Measurements from ENCODE around the gene OR4D2.

The OR4D2 gene

DNA sequence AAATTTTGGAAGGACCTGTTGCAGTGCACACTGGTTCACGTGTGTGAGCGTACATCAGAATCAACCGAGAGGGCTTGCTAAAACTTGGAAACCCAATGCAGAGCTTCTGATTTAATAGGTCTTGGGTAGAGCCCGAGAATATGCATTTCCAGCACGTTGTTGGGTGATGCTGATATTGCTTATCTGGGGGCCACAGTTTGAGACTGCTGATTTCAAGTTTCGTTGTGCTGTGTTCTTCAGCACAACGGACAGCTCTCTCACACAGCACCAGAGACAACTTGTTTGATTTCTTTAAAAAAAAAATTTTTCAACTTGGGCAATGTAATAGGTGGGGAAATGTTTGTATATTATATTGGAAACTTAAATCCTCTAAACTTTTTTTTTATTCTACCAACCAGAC, 9.4 kb downstream of the OR4D2 start:
- H3K27me3 ChIP-seq (ENCODE audit: control insufficient read depth, insufficient read depth, low read length), result peaks cover 27% of the 10 kb centered on the region
- H3K9ac ChIP-seq (ENCODE audit: low read depth, low read length), result no peak overlapping the region
- H3K4me2 ChIP-seq (ENCODE audit: low read length), result no peak overlapping the region
- H3K4me1 ChIP-seq (ENCODE audit: control insufficient read depth, insufficient read depth, low read length), result no peaks in the 10 kb centered on the region
- H3K36me3 ChIP-seq (ENCODE audit: insufficient read depth, low read length), result no peaks in the 10 kb centered on the region
- no peaks in the 10 kb centered on the region for H3K9me3 ChIP-seq (replicated peaks; ENCODE audit: low read length)
- no peak overlapping the region for H3K4me3 ChIP-seq (ENCODE audit: low read length)

DNA sequence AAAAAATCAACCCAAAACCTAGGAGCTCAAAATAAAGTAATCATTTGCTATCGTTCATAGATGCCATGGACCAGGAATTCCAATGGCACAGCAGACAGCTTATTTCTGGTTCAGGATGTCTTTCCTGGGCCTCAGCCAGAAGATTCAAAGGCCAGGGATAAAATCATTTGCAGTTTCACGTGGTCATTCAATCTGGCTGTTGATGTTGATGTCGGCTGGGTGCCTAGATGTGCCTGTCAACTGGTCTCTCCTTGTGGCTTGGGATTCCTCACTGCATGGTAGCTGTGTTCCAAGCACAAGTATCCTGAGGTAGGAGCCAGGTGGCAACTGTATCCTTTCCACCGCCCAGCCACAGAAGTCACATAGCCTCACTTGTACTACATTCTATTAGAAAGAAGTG, 15.0 kb downstream of the OR4D2 start:
- Histone ChIP-seq H3K4me3 (ENCODE audit: low read length) (no peak overlapping the region), H3K4me2 (ENCODE audit: low read length) (no peak overlapping the region), H3K9me3 (replicated peaks; ENCODE audit: low read length) (no peaks in the 10 kb centered on the region), H3K9ac (ENCODE audit: low read depth, low read length) (no peak overlapping the region), H3K4me1 (ENCODE audit: control insufficient read depth, insufficient read depth, low read length) (no peaks in the 10 kb centered on the region), H3K27me3 (ENCODE audit: control insufficient read depth, insufficient read depth, low read length) (peaks cover 36% of the 10 kb centered on the region), H3K36me3 (ENCODE audit: insufficient read depth, low read length) (no peaks in the 10 kb centered on the region)

DNA sequence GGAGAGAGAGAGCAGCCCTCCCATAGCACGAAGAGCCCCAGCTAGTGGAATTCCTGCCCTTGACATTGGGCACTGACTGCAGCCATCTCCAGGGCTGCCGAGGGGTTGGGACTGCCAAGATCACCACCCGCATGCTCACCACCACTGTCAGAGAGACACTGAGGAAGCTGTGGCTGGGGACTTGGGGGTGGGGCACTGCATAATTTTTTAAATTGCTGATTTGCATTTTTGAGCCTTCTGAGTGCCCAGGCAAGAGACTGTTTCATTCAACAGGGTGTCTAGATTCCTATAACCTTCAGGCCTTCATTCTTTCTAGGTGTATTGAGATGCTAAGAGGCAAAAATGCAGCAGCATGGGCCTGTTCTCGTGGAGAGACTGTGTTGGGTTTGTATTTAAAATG, 16.7 kb downstream of the OR4D2 start:
- H3K4me2 ChIP-seq (ENCODE audit: low read length), result no peak overlapping the region
- no peak overlapping the region for H3K9ac ChIP-seq (ENCODE audit: low read depth, low read length)
- H3K4me1 ChIP-seq (ENCODE audit: control insufficient read depth, insufficient read depth, low read length), result no peaks in the 10 kb centered on the region
- no peak overlapping the region for H3K4me3 ChIP-seq (ENCODE audit: low read length)
- H3K27me3 ChIP-seq (ENCODE audit: control insufficient read depth, insufficient read depth, low read length), result peaks cover 51% of the 10 kb centered on the region
- H3K36me3 ChIP-seq (ENCODE audit: insufficient read depth, low read length), result no peaks in the 10 kb centered on the region
- H3K9me3 ChIP-seq (replicated peaks; ENCODE audit: low read length), result no peaks in the 10 kb centered on the region

DNA sequence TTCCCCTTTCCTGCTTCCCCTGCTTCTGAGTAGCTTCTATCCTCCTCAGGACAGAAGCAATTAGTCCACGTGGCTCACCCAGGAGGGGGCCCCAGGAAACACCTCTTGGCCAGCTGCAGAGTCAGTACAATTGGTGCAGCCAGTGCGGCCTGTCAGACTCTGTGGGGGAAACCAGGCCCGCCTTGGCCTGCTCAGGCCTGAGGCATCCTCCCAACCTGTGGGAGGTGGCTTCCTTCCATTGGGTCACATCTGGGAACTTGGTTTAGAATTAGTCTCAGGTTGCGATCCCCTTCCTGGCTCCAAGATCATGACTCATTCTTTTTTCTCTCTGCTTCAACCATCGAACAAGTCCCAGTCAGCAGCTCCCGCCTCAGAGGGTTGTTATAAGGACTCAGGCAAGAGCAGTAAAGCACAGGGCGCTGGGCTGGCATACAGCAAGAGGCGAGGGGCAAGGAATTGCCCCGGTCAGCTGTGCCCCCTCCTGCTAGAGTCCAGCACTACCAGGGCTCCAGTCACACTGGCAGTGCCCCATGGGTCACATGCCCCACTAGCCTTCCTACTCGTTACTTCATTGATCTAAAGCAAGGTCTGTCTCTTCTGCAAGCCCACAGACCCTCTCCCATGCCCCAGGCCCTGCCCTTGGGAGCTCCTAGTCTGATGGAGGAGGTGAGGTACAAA, 17.7 kb downstream of the OR4D2 start:
- Histone ChIP-seq H3K27me3 (ENCODE audit: control insufficient read depth, insufficient read depth, low read length) (peaks cover 51% of the 10 kb centered on the region), H3K4me1 (ENCODE audit: control insufficient read depth, insufficient read depth, low read length) (no peaks in the 10 kb centered on the region), H3K9me3 (replicated peaks; ENCODE audit: low read length) (no peaks in the 10 kb centered on the region), H3K36me3 (ENCODE audit: insufficient read depth, low read length) (no peaks in the 10 kb centered on the region), H3K4me2 (ENCODE audit: low read length) (no peak overlapping the region), H3K4me3 (ENCODE audit: low read length) (no peak overlapping the region), H3K9ac (ENCODE audit: low read depth, low read length) (no peak overlapping the region)

DNA sequence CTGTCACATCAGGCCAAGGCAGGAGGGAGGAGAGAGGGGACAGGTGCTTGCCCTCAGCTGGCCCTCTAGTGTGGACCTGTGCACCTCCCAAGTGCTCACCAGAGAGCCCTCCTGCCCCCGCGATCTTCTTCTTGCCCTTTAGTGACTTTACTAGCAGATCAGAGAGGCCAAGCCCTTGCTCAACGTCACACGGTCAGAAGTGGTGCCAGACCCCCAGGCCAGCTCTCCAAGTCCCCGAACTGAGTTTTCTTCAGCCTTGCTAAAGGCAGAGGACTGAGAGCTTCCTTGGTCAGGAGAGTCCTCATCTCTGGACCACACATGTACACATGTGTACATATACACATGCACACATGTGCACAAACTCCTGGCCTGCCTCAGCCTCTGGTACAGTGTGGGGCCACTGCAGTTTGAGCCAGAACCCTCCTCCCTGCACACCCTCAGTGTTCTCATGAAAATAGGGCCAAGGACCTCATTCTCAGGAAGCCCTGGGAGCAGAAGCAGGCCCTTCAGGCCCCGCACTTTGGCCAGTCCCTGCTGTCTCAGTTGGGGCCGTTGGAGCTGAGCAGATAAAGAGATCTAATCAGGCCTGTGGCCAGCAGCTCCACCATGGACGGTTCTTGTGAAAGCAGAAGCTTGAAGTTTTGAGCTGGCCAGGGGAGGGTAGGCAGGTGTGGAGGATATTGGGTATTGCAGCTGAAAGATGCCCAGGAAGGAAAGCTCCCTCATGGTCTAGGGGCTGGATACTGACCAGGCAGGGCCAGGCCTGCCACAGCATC, 18.4 kb downstream of the OR4D2 start:
- peaks cover 3% of the 10 kb centered on the region for H3K4me1 ChIP-seq (ENCODE audit: control insufficient read depth, insufficient read depth, low read length)
- H3K4me3 ChIP-seq (ENCODE audit: low read length), result no peak overlapping the region
- H3K4me2 ChIP-seq (ENCODE audit: low read length), result no peak overlapping the region
- peaks cover 45% of the 10 kb centered on the region for H3K27me3 ChIP-seq (ENCODE audit: control insufficient read depth, insufficient read depth, low read length)
- no peaks in the 10 kb centered on the region for H3K36me3 ChIP-seq (ENCODE audit: insufficient read depth, low read length)
- no peaks in the 10 kb centered on the region for H3K9me3 ChIP-seq (replicated peaks; ENCODE audit: low read length)
- H3K9ac ChIP-seq (ENCODE audit: low read depth, low read length), result no peak overlapping the region

DNA sequence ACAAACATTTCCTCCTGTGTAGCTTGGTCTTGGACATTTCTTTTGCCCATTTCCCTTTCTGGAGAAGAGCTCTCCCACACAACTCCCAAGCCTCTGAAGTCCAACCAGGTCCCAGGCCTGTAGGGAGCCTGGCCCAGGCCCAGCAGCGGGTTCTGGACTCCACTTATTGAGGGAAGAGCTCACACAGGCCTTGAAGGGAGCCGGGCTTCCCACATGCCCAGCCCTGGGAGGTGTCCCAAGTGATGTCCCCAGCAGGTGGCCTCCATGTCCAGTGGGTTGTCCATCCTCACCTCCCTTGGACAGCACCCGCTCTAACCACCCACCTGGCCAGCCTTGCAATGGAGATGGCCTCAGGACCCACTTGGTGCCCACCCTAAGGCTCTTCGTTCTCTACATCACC, 19.8 kb downstream of the OR4D2 start:
- Histone ChIP-seq H3K9ac (ENCODE audit: low read depth, low read length) (no peak overlapping the region), H3K9me3 (replicated peaks; ENCODE audit: low read length) (no peaks in the 10 kb centered on the region), H3K27me3 (ENCODE audit: control insufficient read depth, insufficient read depth, low read length) (peaks cover 41% of the 10 kb centered on the region), H3K4me3 (ENCODE audit: low read length) (no peak overlapping the region), H3K4me2 (ENCODE audit: low read length) (no peak overlapping the region), H3K36me3 (ENCODE audit: insufficient read depth, low read length) (no peaks in the 10 kb centered on the region), H3K4me1 (ENCODE audit: control insufficient read depth, insufficient read depth, low read length) (peaks cover 3% of the 10 kb centered on the region)

DNA sequence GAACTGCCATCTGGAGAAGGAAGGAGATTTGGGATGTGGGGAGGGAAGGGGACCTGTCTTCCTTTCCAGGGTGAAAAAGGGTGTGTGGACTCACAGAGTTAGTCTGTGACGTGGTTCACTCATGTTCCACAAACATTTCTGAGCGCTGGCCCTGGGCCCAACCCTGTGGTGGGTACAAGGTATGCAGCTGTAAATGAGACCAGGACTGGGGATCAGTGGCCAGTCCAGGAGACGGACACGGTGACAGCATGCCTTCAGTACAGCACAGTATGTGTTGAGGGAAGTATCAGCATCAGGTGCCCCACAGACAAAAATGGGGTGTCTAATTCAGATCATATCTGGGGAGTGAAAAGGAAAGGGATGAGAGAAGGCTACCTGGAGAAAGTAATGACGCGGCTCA, 20.3 kb downstream of the OR4D2 start:
- Histone ChIP-seq H3K4me2 (ENCODE audit: low read length) (no peak overlapping the region), H3K27me3 (ENCODE audit: control insufficient read depth, insufficient read depth, low read length) (peaks cover 40% of the 10 kb centered on the region), H3K36me3 (ENCODE audit: insufficient read depth, low read length) (no peaks in the 10 kb centered on the region)

DNA sequence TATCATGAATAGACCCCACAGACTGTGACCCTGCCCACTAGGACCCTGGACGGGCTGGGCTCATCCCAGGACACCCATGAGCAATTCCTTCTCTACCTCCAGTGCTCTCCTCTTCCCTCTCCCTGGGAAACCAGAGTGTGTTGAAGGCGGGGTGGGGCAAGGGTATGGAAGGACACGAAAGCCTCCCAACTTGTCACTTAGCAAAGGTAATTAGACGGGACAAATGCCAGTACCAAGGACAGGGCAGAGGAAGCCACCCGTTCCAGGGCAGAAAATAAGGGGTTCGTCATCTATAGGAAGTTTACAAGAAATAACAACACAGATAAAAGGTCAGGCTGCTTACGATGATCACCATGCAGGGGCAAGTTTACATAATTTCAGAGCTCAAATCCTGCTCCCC, 20.9 kb downstream of the OR4D2 start:
- Histone ChIP-seq H3K27me3 (ENCODE audit: control insufficient read depth, insufficient read depth, low read length) (peaks cover 46% of the 10 kb centered on the region), H3K9ac (ENCODE audit: low read depth, low read length) (no peak overlapping the region), H3K4me3 (ENCODE audit: low read length) (no peak overlapping the region), H3K9me3 (replicated peaks; ENCODE audit: low read length) (no peaks in the 10 kb centered on the region), H3K4me1 (ENCODE audit: control insufficient read depth, insufficient read depth, low read length) (peaks cover 3% of the 10 kb centered on the region), H3K4me2 (ENCODE audit: low read length) (no peak overlapping the region), H3K36me3 (ENCODE audit: insufficient read depth, low read length) (no peaks in the 10 kb centered on the region)

More for the DNA sequence above, 20.3 kb downstream of the OR4D2 start:
- peaks cover 3% of the 10 kb centered on the region for H3K4me1 ChIP-seq (ENCODE audit: control insufficient read depth, insufficient read depth, low read length)
- H3K4me3 ChIP-seq (ENCODE audit: low read length), result no peak overlapping the region
- no peaks in the 10 kb centered on the region for H3K9me3 ChIP-seq (replicated peaks; ENCODE audit: low read length)
- no peak overlapping the region for H3K9ac ChIP-seq (ENCODE audit: low read depth, low read length)

DNA sequence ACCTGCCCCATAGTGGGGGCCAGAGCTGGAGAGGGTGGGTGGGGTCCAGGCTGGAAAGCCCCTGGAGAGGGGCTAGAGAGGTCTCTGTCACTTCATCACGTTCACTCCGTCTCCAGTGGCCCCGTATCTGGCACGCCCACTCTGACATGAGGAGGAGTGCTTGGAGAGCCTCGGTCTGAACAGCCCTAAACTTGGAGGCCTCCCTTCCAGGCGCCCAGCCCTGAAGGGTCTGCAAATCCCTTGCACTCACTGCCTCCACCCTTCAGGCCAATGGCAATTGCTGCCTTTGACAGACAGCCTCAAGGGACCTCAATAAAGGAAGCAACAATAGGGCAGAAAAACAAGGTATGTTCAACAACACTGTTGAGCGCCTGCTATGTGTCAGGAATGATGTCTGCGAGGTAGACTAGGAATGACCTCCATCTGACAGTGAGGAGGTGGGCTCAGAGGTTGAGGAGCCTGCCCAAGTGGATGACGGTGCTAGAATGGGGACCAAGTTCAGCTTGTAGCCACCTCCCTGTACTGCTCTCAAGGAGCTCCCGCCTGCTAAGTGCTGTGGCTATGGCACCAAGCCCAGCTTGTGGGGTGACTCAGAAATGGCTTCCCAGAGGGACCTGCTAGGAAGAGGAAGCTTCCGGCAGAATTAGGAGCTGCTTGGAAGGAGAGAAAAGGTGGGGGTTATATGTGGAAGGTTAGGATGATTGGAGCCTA, 22.8 kb downstream of the OR4D2 start:
- no peak overlapping the region for H3K9ac ChIP-seq (ENCODE audit: low read depth, low read length)
- no peaks in the 10 kb centered on the region for H3K36me3 ChIP-seq (ENCODE audit: insufficient read depth, low read length)
- no peak overlapping the region for H3K4me2 ChIP-seq (ENCODE audit: low read length)
- no peak overlapping the region for H3K4me3 ChIP-seq (ENCODE audit: low read length)
- H3K9me3 ChIP-seq (replicated peaks; ENCODE audit: low read length), result no peaks in the 10 kb centered on the region
- peaks cover 64% of the 10 kb centered on the region for H3K27me3 ChIP-seq (ENCODE audit: control insufficient read depth, insufficient read depth, low read length)
- peaks cover 3% of the 10 kb centered on the region for H3K4me1 ChIP-seq (ENCODE audit: control insufficient read depth, insufficient read depth, low read length)

DNA sequence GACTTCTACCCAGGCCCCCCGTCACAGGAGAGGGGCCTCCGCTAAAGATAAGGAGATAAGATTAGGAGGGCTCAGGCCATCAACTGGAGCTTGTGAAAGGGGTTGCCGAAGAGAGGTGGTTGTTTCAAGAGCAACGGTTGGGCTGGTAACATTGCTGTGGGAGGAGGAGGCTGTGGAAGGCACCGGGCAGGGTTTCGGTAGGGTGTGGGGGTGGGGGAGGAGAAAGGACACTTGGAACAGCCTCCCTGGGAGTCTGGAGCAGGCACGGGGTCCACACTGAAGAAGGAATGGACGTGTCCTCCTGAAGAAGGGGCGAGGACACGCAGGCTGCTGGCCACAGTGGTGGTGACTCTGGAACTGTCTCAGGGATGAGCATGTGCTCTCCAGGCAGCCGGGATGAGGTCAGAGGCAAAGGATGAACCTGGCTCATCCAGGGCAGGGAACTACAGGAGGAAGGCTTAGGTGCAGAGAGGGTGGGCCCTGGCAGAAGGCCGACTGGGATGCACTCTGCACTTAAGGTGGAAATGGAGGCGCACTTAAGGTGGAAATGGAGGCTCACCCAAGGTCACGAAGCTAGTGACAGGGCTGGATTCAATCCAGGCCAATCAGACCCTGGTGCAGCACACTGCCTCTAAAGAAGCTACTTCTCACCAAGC, 24.6 kb downstream of the OR4D2 start:
- Histone ChIP-seq H3K4me3 (ENCODE audit: low read length) (no peak overlapping the region), H3K4me2 (ENCODE audit: low read length) (no peak overlapping the region), H3K9ac (ENCODE audit: low read depth, low read length) (no peak overlapping the region), H3K9me3 (replicated peaks; ENCODE audit: low read length) (no peaks in the 10 kb centered on the region), H3K27me3 (ENCODE audit: control insufficient read depth, insufficient read depth, low read length) (peaks cover 64% of the 10 kb centered on the region), H3K36me3 (ENCODE audit: insufficient read depth, low read length) (no peaks in the 10 kb centered on the region), H3K4me1 (ENCODE audit: control insufficient read depth, insufficient read depth, low read length) (peaks cover 3% of the 10 kb centered on the region)

DNA sequence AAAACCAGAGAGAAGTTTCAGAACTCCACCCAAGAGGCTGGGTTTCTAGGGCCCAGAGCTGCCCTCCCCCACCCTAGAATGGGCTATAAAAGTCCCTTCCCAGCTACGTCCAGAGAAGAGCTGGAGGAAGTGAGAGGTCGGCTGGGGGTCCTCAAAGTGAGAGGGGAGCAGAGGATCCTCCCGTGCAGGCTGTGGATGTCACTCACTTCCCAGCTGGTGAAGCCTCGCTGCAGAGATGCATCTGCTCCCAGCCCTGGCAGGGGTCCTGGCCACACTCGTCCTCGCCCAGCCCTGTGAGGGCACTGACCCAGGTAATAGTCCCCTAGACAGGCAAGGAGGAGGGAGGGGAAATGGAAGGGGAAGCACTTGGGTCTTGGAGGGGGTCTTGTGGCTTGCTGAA, 25.8 kb downstream of the OR4D2 start, which contains the start of gene EPX:
Gene EPX, plus strand, starts transcription at position 115 of the 400 bp plus-strand sequence. Its CDS starts 121 bp downstream, at position 236.
- no peak within 1 kb of the TSS for H3K9ac ChIP-seq (ENCODE audit: low read depth, low read length)
- no peaks in the 10 kb centered on the region for H3K36me3 ChIP-seq (ENCODE audit: insufficient read depth, low read length)
- H3K4me2 ChIP-seq (ENCODE audit: low read length), result no peak within 1 kb of the TSS
- H3K4me1 ChIP-seq (ENCODE audit: control insufficient read depth, insufficient read depth, low read length), result peaks cover 3% of the 10 kb centered on the region
- H3K9me3 ChIP-seq (replicated peaks; ENCODE audit: low read length), result no peaks in the 10 kb centered on the region
- peaks cover 65% of the 10 kb centered on the region for H3K27me3 ChIP-seq (ENCODE audit: control insufficient read depth, insufficient read depth, low read length)
- no peak within 1 kb of the TSS for H3K4me3 ChIP-seq (ENCODE audit: low read length)
